Stimulated activated CD8-positive, alpha-beta memory T cell treated with anti-CD3 and anti-CD28 coated beads, Interleukin-12 subunit alpha, Interleukin-12 subunit beta, amount 100 ng/mL, for 24 hours (primary cell): Measurements from ENCODE around the gene SAMM50.

ENCODE experiments used
- DNase-seq: peaks from one replicate; pipeline ENCODE4 v3.0.0-alpha.2; 2020; ENCODE audit errors: extremely low read depth

SAMM50 gene

DNA sequence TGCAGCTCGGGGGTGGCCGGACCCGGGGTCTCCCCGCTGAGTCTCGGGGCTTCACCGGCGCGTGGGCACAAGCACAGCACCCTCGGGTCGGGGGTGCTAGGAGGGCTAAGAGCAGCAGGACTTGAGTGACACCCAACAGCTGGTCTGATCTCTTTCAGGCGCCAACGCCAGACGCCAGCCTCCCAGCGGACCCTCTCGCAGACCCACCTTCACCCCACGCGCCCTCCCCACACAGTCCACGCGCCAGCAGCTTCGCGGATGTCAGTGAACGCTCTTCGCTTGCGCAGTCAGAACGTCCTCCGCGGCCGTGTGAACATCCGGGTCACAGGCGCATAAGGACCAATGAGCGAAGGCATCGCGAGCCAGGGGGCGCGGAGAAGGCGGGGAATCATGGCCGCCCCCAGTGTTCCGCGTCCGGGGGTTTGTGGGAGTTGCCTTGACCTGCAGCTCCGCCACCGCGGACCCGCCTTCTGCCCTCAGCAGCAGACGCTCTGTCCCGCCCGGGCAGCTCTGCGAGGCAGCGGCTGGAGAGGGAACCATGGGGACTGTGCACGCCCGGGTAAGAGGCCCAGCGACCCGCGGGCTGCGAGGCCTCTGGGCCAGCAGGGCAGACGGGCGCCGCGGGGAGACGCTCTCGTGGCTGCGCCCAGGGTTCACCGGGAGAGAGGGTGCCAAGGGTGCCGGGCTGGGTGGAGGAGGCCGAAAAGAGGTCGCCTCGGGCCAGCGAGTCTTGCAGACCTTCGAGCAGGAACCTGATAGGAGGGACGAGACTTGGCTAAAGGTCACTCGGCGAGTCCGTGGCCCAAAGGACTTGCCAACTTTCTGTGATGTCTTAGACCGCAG is at the start of gene SAMM50:
Gene SAMM50 (plus strand): TSS at position 403 of the 843 bp plus-strand sequence. CDS start 136 bp downstream, at position 539.
- peak; percentile 76 for DNase-seq

DNA sequence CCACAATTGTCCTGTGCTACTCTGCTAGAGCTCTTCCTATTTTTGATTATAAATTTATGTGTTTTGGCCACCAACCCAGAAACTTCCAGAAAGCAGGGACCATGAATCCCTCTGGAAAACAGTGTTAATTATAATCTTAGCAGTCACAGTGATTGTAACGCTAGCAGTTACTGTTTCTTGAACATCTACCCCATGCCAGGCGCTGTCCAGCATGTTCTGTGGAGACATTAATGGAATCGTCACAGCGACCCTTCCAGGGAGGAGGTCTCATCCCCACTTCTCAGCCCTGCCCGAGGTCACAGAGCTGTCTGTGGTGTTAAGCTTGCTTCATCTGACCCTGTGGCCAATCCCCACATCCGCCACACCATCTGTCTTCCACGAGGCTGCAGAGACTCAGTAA is 49.6 kb upstream of the SAMM50 start:
- DNase-seq, result no peak

DNA sequence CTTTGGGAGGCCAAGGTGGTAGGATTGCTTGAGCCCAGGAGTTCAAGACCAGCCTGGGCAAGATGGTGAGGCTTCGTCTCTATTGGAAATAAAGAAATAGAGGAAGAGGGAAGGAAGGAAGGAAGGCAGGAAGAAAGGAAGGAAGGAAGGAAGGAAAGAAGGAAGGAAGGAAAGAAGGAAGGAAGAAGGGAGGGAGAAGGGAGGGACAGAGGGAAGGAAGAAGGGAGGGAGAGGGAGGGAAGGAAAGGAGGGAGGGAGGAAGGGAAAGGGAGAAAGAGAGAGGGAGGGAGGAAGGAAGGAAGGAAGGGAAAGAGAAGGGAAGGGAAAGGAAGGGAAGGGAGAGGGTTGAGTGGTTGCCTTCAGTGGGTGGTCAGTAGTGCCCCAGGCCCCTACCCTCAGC is 45.5 kb upstream of the SAMM50 start:
- no peak for DNase-seq

DNA sequence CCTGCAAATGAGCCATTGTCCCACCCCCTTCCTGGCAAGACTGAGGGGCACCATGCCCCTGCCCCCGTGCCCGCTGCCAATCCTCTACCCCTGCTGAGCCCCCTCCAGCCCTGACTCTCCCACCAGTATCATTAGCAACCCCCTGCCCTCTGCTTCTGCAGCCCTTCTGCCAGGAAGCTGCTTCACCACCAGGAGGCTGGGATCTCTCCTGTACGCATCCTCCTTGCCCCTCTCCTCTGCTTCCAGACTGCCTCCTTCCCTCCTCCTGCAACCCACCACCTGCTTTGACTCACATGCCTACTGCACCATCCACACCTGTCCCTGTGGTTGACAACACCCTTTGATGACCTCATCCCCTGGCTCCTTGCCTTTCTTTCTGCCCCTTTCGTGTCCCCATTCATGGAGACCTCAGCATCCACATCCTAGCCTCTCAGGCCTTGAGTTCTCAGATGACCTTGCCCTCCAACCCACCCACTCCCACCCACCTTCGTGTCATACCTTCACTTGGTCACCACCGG is 45.0 kb upstream of the SAMM50 start:
- no peak for DNase-seq

GRCh38 chr22:43911351-43911750 is 43.9 kb upstream of the SAMM50 start:
- DNase-seq, result no peak

- no peak for DNase-seq
Observed at GRCh38 chr22:43917521-43917920, 37.7 kb upstream of the SAMM50 start.

- no peak for DNase-seq
Observed at GRCh38 chr22:43919106-43919973, 35.9 kb upstream of the SAMM50 start.

- no peak for DNase-seq
Observed at GRCh38 chr22:43921370-43921769, 33.9 kb upstream of the SAMM50 start.

GRCh38 chr22:43922123-43922522 is 33.1 kb upstream of the SAMM50 start:
- no peak for DNase-seq

DNA sequence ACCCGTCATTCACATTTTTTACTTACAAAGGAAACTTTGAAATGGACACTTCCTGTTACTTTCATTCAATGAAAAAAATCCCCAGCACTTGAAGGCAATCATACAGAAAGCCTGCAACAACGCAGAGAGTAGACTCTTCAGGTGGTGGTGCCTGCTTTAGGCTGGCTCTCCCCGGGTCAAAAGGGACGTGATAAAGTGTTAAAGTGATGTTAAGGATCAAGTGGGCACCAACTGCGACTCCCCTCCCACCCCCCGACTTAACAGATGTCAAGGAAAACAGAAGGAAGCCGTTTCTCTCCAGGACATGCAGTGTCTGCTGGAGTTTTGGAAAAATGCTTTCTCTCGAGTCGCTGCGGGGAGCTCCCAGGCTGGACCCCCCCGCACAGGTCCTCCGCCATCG is 32.1 kb upstream of the SAMM50 start:
- DNase-seq, result no peak

DNA sequence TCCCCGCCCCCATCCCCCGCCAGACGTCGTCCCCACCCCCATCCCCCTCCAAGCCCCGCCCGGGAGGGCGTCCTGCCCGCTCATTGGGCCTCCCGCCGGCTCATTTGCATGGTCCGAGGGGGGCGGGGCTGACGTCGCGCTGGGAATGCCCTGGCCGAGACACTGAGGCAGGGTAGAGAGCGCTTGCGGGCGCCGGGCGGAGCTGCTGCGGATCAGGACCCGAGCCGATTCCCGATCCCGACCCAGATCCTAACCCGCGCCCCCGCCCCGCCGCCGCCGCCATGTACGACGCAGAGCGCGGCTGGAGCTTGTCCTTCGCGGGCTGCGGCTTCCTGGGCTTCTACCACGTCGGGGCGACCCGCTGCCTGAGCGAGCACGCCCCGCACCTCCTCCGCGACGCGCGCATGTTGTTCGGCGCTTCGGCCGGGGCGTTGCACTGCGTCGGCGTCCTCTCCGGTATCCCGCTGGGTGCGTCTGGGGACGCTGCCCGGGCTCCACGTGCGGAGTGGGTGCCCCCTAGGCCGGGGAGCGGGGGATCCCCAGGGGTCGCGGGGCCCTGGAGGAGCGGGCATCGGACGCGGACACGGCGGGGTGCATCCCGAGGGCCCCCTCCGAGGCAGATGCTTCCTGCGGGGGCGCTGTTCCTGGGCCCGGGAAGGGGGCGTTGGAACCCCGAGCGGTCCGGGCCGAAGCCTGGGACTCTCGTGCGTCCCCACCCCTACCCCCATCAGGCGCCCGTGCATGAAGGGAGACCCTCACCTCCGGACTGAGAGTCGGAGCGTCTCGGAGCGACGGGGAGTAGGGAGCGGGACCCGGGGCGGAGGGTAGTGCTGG is 31.4 kb upstream of the SAMM50 start, which contains the start of gene PNPLA3:
Gene PNPLA3 (plus strand): TSS at position 175 of the 834 bp plus-strand sequence. CDS start 107 bp downstream, at position 282.
- DNase-seq, result peak; percentile 53

DNA sequence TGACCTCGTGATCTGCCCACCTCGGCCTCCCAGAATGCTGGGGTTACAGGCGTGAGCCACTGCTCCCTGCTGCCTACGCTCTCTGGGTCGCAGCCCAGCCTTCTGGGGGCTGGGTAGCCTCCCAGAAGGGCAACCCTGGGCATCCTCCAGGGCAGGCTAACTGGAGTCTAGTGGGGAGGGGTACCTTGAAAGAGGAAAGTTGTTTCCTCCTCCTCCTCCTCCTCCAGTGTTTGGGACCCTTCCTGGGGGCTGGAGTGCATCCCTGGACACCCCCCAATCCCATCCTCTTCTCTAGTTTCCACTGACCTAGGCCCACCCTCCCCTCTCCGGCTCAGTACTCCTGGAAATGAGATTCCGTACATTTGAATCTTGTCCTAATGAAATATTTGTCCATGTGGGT is 30.4 kb upstream of the SAMM50 start:
- no peak for DNase-seq

DNA sequence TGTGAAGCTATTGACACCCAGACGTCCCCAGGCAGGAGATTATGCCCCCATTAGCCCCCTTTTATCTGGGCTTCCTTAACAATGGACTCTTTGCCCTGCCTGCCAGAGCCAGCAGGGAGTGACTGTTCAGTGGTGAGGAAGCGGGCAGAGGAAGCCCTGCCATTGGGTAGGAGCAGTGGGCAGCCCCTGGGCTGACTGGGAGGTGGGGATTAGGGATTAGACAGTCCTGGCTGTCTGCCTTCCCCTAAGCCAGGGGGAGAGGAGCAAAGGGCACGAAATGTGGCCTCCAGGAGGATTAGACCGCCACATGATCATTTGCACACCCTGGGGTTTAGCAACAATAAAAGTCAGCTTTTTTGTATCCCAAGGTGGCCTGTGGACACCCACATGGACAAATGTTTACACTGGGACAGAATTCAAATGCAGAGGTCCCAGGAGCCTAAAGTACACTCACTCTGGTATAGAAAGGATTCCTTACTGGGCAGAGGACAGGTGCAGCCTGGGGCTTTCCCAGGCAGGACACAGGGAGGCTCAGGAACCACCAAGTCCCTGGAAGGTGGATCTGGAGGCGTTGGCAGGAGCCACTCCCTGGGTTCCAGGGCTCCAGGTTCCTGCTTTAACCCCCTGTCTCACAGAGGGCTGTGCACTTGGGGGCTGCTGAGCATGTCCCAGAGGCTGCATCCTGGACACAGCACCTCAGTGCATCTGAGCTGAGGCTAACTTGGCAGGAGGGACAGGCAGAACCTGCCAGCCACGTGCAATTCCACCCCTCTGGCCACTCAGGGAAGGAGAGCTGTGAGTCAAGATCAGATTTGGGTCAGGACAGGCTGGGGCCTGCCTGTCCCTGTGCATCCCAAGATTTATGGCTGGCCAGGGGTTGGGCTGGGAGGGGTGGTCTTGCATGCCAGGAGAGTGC is 29.6 kb upstream of the SAMM50 start:
- no peak for DNase-seq

- DNase-seq, result no peak
Observed at GRCh38 chr22:43926349-43926710, 28.9 kb upstream of the SAMM50 start.

GRCh38 chr22:43928468-43928867 is 26.8 kb upstream of the SAMM50 start:
- no peak for DNase-seq

GRCh38 chr22:43928908-43929307 is 26.3 kb upstream of the SAMM50 start:
- DNase-seq, result no peak

- no peak for DNase-seq
Observed at GRCh38 chr22:43931771-43932170, 23.5 kb upstream of the SAMM50 start.

DNA sequence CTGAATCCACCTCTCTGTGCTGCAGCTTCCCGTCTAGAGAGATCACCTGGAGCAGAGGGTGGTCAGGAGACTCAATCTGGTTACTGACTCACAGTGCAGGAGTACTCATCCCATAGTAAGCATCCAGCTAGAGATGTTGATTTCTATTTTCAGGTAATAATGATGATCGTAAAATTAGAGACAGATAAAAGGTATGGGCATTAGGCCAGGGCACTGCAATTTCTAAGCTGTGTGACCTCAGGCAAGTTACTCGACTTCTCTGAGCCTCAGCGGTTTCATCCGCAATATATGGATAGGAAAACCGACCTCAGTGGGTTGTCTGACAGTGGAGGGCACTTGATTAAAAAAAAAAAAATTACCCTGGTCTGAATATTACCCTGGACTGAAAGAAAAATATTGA is 13.8 kb upstream of the SAMM50 start:
- no peak for DNase-seq

- no peak for DNase-seq
Observed at GRCh38 chr22:43944670-43945430, 10.4 kb upstream of the SAMM50 start.
